Trophoblast cell (in vitro differentiated cells and primary cell): Measurements from ENCODE around the gene CDK6.

Experiments
- DNase-seq, 2 donors: peaks; one replicate each; pipeline ENCODE4 v3.0.0-alpha.2; 2016
- H2AFZ ChIP-seq: 2 replicates; pipeline ENCODE4 v1.6.1; 2013; ENCODE audit warnings: low read length, moderate library complexity, mild to moderate bottlenecking; ENCODE audit not compliant: insufficient read depth, poor library complexity
- H2AK5ac ChIP-seq: 2 replicates; pipeline ENCODE4 v1.6.1; 2013; ENCODE audit warnings: mild to moderate bottlenecking, low read length
- H2BK120ac ChIP-seq: 2 replicates; pipeline ENCODE4 v1.6.1; 2013; ENCODE audit warnings: low read length, mild to moderate bottlenecking, moderate library complexity; ENCODE audit not compliant: insufficient read depth, poor library complexity
- H2BK12ac ChIP-seq: 2 replicates; pipeline ENCODE4 v1.6.1; 2013; ENCODE audit warnings: mild to moderate bottlenecking, low read length, moderate library complexity
- H2BK5ac ChIP-seq: 2 replicates; pipeline ENCODE4 v1.6.1; 2013; ENCODE audit warnings: low read length, low read depth, moderate library complexity, mild to moderate bottlenecking; ENCODE audit not compliant: poor library complexity
- H3K14ac ChIP-seq: 2 replicates; pipeline ENCODE4 v1.6.1; 2013; ENCODE audit warnings: mild to moderate bottlenecking, low read length
- H3K18ac ChIP-seq: 2 replicates; pipeline ENCODE4 v1.6.1; 2013; ENCODE audit warnings: mild to moderate bottlenecking, low read length
- H3K23ac ChIP-seq: 2 replicates; pipeline ENCODE4 v1.6.1; 2013; ENCODE audit warnings: low read length
- H3K27ac ChIP-seq: 2 replicates; pipeline ENCODE4 v1.5.1; 2013; ENCODE audit warnings: low read depth, mild to moderate bottlenecking, inconsistent platforms, low read length, moderate library complexity
- H3K27me3 ChIP-seq: 2 replicates; pipeline ENCODE4 v1.6.1; 2013; ENCODE audit warnings: inconsistent platforms, mild to moderate bottlenecking, low read length, moderate library complexity; ENCODE audit not compliant: insufficient read depth
- H3K36me3 ChIP-seq, 2 experiments: 1 replicate in 1 of 2; 2 replicates in 1 of 2; pipeline ENCODE4 v1.6.1; 2013; ENCODE audit warnings: low read length in 2 of 2, mild to moderate bottlenecking in 2 of 2, moderate library complexity in 1 of 2; ENCODE audit not compliant: insufficient read depth in 2 of 2, control insufficient read depth in 1 of 2
- H3K4ac ChIP-seq: 2 replicates; pipeline ENCODE4 v1.6.1; 2013; ENCODE audit warnings: low read depth, mild to moderate bottlenecking, low read length, moderate library complexity
- H3K4me1 ChIP-seq, 2 experiments: 1 replicate in 1 of 2; 2 replicates in 1 of 2; pipeline ENCODE4 v1.6.1; 2013; ENCODE audit warnings: low read length in 2 of 2, mild to moderate bottlenecking in 2 of 2, moderate library complexity in 1 of 2; ENCODE audit not compliant: insufficient read depth in 2 of 2, control insufficient read depth in 1 of 2
- H3K4me2 ChIP-seq: 2 replicates; pipeline ENCODE4 v1.6.1; 2013; ENCODE audit warnings: inconsistent platforms, mild to moderate bottlenecking, low read length, moderate library complexity
- H3K4me3 ChIP-seq: 2 replicates; pipeline ENCODE4 v1.5.1; 2013; ENCODE audit warnings: mild to moderate bottlenecking, low read depth, low read length, inconsistent platforms
- H3K79me1 ChIP-seq: one replicate; pipeline ENCODE4 v1.6.1; 2013; ENCODE audit warnings: low read length
- H3K79me2 ChIP-seq: 2 replicates; pipeline ENCODE4 v1.6.1; 2013; ENCODE audit warnings: low read length, mild to moderate bottlenecking; ENCODE audit not compliant: control insufficient read depth, insufficient read depth, poor library complexity
- H3K9ac ChIP-seq: 2 replicates; pipeline ENCODE4 v1.6.1; 2013; ENCODE audit warnings: mild to moderate bottlenecking, low read length
- H3K9me3 ChIP-seq: 2 replicates; pipeline ENCODE4 v1.6.1; 2013; ENCODE audit warnings: low read depth, mild to moderate bottlenecking, control low read depth, inconsistent platforms, low read length; ENCODE audit not compliant: insufficient read depth
- H4K12ac ChIP-seq: 2 replicates; pipeline ENCODE4 v1.6.1; 2013; ENCODE audit warnings: low read depth, mild to moderate bottlenecking, low read length, moderate library complexity
- H4K8ac ChIP-seq: 2 replicates; pipeline ENCODE4 v1.6.1; 2013; ENCODE audit warnings: low read depth, mild to moderate bottlenecking, low read length, moderate library complexity
- H4K91ac ChIP-seq: one replicate; pipeline ENCODE4 v1.6.1; 2013; ENCODE audit warnings: low read depth, mild to moderate bottlenecking, low read length, moderate library complexity
- WGBS: extraction: QIAGEN DNeasy Blood & Tissue Kit; methylation state at CpG from one replicate; pipeline ENCODE4 v1.1.7; 2013; ENCODE audit warnings: missing lambda C conversion rate; ENCODE audit not compliant: insufficient read length, insufficient coverage; ENCODE audit errors: extremely low coverage; 5-methylcytosine and 5-hydroxymethylcytosine counted together

Gene CDK6

DNA sequence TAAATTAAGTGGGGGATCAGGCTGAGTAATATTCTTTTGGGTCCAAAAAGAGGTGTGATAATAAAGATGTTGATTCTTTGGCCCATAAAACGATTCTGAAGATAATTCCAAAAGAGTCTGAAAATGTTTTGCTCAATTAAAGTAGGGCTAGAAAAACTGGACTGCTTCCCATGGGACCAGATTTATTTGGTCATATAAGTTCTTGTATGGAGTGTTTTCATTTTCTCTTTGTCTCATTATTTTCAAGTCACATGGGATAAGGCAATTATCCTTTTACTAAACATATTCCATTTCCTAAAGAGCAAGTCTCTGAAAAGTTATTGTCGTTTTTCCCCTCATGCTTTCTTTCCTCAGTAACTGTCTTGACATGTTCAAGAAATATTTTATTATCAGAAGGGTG, 41.5 kb downstream of the CDK6 start:
- H3K4me1 ChIP-seq = peaks cover 4 to 9% of the 10 kb centered on the region in 2 experiments
- DNase-seq = no peak
- H3K9me3 ChIP-seq = no peaks in the 10 kb centered on the region
- H3K27me3 ChIP-seq = no peaks in the 10 kb centered on the region
- no peak overlapping the region for H2AK5ac ChIP-seq
- no CpG with 5 or more reads among the region's 2 CpGs for WGBS
- no peak overlapping the region for H2AFZ ChIP-seq
- no peak overlapping the region for H4K8ac ChIP-seq
- H4K12ac ChIP-seq = no peak overlapping the region
- H2BK120ac ChIP-seq = no peak overlapping the region
- no peak overlapping the region for H3K18ac ChIP-seq
- H2BK12ac ChIP-seq = no peak overlapping the region
- no peak overlapping the region for H4K91ac ChIP-seq
- no peak overlapping the region for H3K4ac ChIP-seq
- H3K79me2 ChIP-seq = no peaks in the 10 kb centered on the region
- H3K36me3 ChIP-seq = no peaks in the 10 kb centered on the region
- no peak overlapping the region for H3K23ac ChIP-seq
- H3K14ac ChIP-seq = no peak overlapping the region
- no peak overlapping the region for H3K27ac ChIP-seq
- no peak overlapping the region for H3K4me2 ChIP-seq
- no peak overlapping the region for H3K9ac ChIP-seq
- no peak overlapping the region for H3K4me3 ChIP-seq
- H2BK5ac ChIP-seq = no peak overlapping the region
- H3K79me1 ChIP-seq = peaks cover 1% of the 10 kb centered on the region

DNA sequence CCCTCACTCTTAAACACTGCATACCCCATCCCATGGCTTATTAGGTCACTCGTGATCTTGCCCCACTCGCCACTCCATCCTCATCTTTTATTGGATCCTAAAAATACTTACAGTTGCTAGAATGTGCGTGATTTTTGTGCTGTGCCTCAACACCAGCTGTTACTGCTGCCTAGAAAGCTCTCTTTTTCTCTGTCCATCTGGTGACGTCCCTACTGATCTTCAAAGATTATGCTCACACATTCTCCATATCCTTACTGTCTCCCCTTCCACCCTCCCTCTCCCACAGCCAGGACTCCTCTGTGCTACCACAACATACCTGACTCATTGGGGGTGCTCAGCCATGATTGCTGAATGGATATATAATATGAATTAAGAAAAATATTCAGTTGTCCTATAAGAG, 42.0 kb downstream of the CDK6 start:
- H2AK5ac ChIP-seq = no peak overlapping the region
- no peak overlapping the region for H3K23ac ChIP-seq
- H3K9me3 ChIP-seq = no peaks in the 10 kb centered on the region
- peaks cover 1% of the 10 kb centered on the region for H3K79me1 ChIP-seq
- no peak overlapping the region for H3K27ac ChIP-seq
- peaks cover 4 to 9% of the 10 kb centered on the region in 2 experiments for H3K4me1 ChIP-seq
- no peak overlapping the region for H3K4me3 ChIP-seq
- no peak overlapping the region for H4K91ac ChIP-seq
- no peak overlapping the region for H2BK5ac ChIP-seq
- H2BK12ac ChIP-seq = peak overlapping the region; percentile 30
- WGBS = no CpG with 5 or more reads among the region's 4 CpGs
- H3K18ac ChIP-seq = no peak overlapping the region
- no peak overlapping the region for H3K14ac ChIP-seq
- H2AFZ ChIP-seq = no peak overlapping the region
- no peak for DNase-seq
- H3K36me3 ChIP-seq = no peaks in the 10 kb centered on the region
- no peak overlapping the region for H4K8ac ChIP-seq
- no peak overlapping the region for H3K4ac ChIP-seq
- H3K4me2 ChIP-seq = no peak overlapping the region
- H3K9ac ChIP-seq = no peak overlapping the region
- H2BK120ac ChIP-seq = no peak overlapping the region
- no peaks in the 10 kb centered on the region for H3K27me3 ChIP-seq
- H3K79me2 ChIP-seq = no peaks in the 10 kb centered on the region
- H4K12ac ChIP-seq = no peak overlapping the region

DNA sequence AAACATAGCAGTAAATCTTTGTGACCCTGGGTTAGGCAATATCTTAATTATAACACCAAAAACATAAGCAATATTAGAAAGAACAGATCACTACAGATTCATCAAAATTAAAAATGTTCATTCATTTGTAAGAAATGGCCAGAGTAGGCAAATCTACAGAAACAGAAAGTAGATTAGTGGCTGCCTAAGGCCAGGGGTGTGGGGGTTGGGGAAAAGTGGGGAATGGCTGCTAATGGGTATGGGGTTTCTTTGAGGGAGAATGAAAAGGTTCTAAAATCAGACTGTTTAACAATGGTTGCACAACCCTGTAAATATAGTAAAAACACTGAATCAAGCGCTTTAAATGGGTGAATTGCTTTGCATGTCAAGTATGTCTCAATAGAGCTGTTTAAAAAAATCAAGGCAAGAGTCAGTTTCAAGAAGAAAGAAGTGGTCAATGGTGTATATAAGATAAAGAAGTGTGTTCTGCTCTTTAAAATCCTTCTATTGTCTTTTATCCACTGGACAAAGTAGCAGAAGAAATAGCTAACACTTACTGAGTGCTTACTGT, 42.6 kb downstream of the CDK6 start:
- Histone ChIP-seq H3K79me2 (no peaks in the 10 kb centered on the region), H3K18ac (no peak overlapping the region), H2BK12ac (no peak overlapping the region), H2BK120ac (no peak overlapping the region), H3K14ac (no peak overlapping the region), H3K9ac (no peak overlapping the region), H3K4ac (no peak overlapping the region), H4K8ac (no peak overlapping the region), H3K27me3 (no peaks in the 10 kb centered on the region), H2AFZ (no peak overlapping the region), H3K23ac (no peak overlapping the region), H3K4me3 (no peak overlapping the region), H3K27ac (no peak overlapping the region), H2BK5ac (no peak overlapping the region), H3K79me1 (peaks cover 1% of the 10 kb centered on the region), H3K36me3 (no peaks in the 10 kb centered on the region), H2AK5ac (no peak overlapping the region), H3K9me3 (no peaks in the 10 kb centered on the region), H4K12ac (no peak overlapping the region), H3K4me2 (no peak overlapping the region), H4K91ac (no peak overlapping the region), H3K4me1 (peaks cover 4 to 9% of the 10 kb centered on the region in 2 experiments)
- no peak for DNase-seq
- WGBS = no CpG with 5 or more reads among the region's 1 CpG

DNA sequence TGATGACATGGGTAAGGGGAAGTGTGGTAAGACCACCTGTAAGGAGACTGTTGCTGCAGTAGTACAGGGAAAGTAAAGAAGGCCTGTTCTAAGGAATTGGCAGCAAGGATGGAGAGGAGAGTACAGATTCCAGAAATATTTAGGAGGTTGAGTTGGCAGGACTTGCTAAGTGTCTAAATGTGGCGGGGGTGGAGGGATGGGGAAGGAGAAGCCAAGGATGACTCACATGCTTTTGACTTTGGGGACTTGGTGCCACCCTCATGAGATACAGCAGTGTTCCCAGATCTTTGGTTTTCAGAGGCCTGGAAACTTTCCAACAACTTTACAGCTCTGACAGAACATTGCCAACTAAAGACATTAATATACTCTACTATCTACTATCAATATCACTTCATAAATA, 45.4 kb downstream of the CDK6 start:
- no peak overlapping the region for H2BK120ac ChIP-seq
- H3K4me3 ChIP-seq = no peak overlapping the region
- no peaks in the 10 kb centered on the region for H3K9me3 ChIP-seq
- H3K4ac ChIP-seq = no peak overlapping the region
- H3K14ac ChIP-seq = no peak overlapping the region
- H3K4me1 ChIP-seq = peaks cover 4 to 11% of the 10 kb centered on the region in 2 experiments
- no peak for DNase-seq
- no peak overlapping the region for H4K91ac ChIP-seq
- H3K27me3 ChIP-seq = no peaks in the 10 kb centered on the region
- no peak overlapping the region for H2BK5ac ChIP-seq
- peaks cover 3% of the 10 kb centered on the region for H3K79me1 ChIP-seq
- no peak overlapping the region for H3K23ac ChIP-seq
- no peak overlapping the region for H2AFZ ChIP-seq
- no peak overlapping the region for H3K27ac ChIP-seq
- H3K36me3 ChIP-seq = peaks cover 0 to 2% of the 10 kb centered on the region in 2 experiments
- H3K18ac ChIP-seq = no peak overlapping the region
- H3K9ac ChIP-seq = no peak overlapping the region
- no peak overlapping the region for H4K8ac ChIP-seq
- H2AK5ac ChIP-seq = no peak overlapping the region
- no peak overlapping the region for H3K4me2 ChIP-seq
- H3K79me2 ChIP-seq = no peaks in the 10 kb centered on the region
- no peak overlapping the region for H2BK12ac ChIP-seq
- no peak overlapping the region for H4K12ac ChIP-seq
- no CpG with 5 or more reads among the region's 1 CpG for WGBS
